Measurements from ENCODE around the gene NIPAL4.

NIPAL4 gene

DNA sequence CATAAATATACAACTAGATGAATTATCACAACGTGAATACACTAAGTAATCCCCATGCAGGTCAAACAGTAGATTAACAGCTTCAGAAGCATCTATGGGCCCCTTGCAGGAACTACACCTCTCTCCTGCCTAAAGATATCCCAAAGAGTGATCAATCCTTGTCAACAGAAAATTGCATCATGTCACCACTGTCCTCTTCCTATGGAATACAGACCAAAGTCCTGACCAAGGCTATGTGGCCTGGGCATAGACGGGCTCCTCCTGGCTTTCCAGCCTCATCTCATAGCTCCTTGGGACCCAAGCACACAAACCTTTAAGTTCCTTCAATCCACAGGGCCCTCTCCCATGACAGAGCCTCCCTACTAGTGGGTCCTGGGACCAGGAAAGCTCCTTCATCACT is 25.3 kb downstream of the NIPAL4 start:
- H3K4me3 ChIP-seq (ENCODE audit: low read depth, low read length) = no peak overlapping the region
- TF ChIP-seq, protein P1, sequence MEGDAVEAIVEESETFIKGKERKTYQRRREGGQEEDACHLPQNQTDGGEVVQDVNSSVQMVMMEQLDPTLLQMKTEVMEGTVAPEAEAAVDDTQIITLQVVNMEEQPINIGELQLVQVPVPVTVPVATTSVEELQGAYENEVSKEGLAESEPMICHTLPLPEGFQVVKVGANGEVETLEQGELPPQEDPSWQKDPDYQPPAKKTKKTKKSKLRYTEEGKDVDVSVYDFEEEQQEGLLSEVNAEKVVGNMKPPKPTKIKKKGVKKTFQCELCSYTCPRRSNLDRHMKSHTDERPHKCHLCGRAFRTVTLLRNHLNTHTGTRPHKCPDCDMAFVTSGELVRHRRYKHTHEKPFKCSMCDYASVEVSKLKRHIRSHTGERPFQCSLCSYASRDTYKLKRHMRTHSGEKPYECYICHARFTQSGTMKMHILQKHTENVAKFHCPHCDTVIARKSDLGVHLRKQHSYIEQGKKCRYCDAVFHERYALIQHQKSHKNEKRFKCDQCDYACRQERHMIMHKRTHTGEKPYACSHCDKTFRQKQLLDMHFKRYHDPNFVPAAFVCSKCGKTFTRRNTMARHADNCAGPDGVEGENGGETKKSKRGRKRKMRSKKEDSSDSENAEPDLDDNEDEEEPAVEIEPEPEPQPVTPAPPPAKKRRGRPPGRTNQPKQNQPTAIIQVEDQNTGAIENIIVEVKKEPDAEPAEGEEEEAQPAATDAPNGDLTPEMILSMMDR (conservative IDR thresholded peaks at IDR 0.05; ENCODE audit: low read depth, low read length) = no peak
- no peak for DNase-seq (ENCODE audit: low read depth)

DNA sequence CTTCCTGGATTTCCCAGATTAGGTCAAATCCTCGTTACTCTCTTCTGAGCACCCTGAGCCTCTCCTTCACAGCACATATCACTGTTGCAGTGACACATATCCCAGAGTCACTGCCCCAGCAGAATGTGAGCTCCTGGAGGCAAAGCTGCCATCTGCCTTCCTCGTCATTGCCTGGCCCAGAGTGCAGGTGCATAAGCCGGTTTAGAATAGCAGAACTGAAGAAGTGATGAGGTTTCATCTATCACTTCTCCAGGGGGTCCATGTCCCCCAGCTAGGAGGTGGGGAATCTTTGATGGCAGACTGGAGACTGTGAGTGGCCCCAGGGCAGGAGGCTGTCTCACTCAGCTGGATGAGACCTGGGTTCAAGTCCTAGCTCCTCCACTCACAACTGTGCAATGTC is 25.8 kb downstream of the NIPAL4 start:
- TF ChIP-seq, protein P1 (conservative IDR thresholded peaks at IDR 0.05; ENCODE audit: low read depth, low read length) = no peak
- DNase-seq (ENCODE audit: low read depth) = no peak
- no peak overlapping the region for H3K4me3 ChIP-seq (ENCODE audit: low read depth, low read length)

DNA sequence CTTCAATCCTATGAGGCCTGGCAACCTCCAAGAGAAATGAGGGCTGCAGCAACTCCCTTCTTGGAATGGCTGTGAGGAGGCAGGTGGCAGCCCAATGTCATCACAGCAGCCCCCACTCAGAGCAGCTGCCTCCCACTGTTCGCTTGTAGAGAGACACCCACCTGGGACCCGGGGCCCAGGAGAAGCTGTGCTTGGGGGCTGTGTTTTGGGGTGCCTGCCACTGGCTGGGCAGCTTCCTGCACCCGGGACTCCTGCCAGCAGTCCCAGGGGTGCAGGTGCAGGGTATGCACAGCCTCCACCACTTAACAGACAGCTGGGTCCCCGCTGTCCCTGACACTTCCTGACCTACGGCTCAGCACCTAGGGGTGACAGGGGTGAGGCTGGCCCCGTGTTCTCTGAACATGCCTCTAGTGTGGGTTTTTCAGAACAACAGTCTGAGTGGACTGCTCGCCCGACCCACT is 26.2 kb downstream of the NIPAL4 start:
- TF ChIP-seq, protein P1 (conservative IDR thresholded peaks at IDR 0.05; ENCODE audit: low read depth, low read length) = no peak
- DNase-seq (ENCODE audit: low read depth) = no peak
- H3K4me3 ChIP-seq (ENCODE audit: low read depth, low read length) = no peak overlapping the region

DNA sequence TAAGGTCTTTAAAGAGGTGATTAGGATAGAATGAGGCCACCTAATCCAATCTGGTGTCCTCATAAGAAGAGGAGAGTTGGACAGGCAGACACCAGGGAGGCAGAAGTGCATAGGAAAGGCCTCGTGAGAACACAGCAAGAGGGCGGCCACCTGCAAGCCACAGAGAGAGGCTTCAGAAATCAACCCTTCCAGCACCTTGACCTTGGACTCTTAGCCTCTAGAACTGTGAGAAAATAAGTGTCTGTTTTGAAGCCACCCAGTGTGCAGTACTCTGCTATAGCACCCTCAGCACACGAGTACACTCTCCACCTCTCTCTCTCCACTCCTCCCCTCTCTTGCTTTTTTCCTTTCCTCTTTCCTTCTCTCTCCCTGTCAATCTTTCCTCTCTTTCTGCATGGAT is 26.8 kb downstream of the NIPAL4 start:
- H3K4me3 ChIP-seq (ENCODE audit: low read depth, low read length) = no peak overlapping the region
- no peak for DNase-seq (ENCODE audit: low read depth)
- TF ChIP-seq, protein P1 (conservative IDR thresholded peaks at IDR 0.05; ENCODE audit: low read depth, low read length) = no peak

DNA sequence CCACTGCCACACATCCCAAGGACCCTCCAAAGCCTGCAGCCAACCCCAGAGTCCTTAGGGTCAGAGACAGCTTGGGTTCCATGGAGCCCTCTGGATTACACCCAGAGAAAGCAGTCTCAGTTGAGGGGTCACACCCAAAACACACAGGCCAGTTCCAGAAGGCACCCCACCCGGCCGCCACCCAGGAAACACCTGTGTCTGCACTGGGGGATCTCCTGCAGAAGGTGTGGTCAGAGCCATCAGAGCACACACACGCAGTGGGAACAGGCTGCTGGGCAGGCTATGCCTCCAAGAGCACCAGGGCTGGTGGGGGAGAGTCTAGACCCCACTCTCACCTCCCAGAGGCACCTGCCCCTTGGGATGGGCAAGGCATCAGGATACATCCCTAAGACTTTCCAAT is 27.3 kb downstream of the NIPAL4 start:
- TF ChIP-seq, protein P1 (conservative IDR thresholded peaks at IDR 0.05; ENCODE audit: low read depth, low read length) = no peak
- H3K4me3 ChIP-seq (ENCODE audit: low read depth, low read length) = no peak overlapping the region
- DNase-seq (ENCODE audit: low read depth) = no peak

DNA sequence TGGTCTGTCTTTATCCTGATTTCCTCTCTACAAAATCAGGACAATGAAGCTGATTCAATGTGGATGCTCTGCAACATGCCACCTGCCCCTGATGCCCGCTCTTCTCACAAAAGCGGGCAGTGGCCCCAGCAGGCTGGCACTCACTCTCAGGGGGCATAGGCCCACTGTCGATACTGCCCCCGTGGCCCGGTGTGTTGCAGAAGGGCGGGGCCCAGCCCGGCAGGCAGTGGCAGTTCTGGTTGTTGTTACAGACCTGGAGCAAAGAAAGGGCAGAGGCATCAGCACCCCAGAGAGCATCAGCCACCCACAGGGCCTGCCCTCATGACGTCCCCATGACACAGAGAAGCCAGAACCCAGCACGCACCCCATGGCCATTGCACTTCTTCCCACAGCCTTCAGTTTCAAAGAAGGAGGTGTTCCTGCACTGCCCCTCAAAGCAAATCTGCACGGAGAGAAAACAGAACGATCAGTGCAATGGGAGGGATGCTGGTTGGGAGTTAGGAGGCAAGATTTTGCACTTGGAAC is 31.5 kb downstream of the NIPAL4 start:
- H3K4me3 ChIP-seq (ENCODE audit: low read depth, low read length) = no peak overlapping the region
- no peak for DNase-seq (ENCODE audit: low read depth)
- TF ChIP-seq, protein P1 (conservative IDR thresholded peaks at IDR 0.05; ENCODE audit: low read depth, low read length) = no peak

DNA sequence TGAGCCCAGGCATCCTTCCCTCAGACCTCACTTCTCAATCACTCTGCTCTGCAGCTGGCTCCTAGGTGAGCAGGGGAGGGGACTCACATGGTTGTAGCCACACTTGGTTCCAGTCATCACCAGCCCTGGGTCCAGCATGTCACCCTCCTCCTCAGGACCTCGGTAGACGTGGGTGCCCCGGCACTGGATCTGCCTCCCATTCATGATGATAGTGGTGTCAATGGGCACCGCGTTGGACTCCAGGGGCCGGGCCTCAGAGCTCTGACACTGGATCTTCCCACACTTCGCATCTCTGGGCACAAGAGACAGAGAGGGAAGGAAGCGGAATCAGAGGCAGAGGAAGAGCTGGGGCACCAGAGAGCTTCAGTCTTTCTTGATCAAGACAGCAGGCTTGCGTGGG is 32.9 kb downstream of the NIPAL4 start:
- DNase-seq (ENCODE audit: low read depth) = no peak
- TF ChIP-seq, protein P1 (conservative IDR thresholded peaks at IDR 0.05; ENCODE audit: low read depth, low read length) = no peak
- no peak overlapping the region for H3K4me3 ChIP-seq (ENCODE audit: low read depth, low read length)
